Endothelial cell (in vitro differentiated cells): Measurements from ENCODE around the gene MACO1. TPM values are rescaled to one million over a fixed set of nuclear protein-coding genes. Genes with fewer than 3 reads are reported as not detected.
"Not testable (repeated sequence)": the region's sequence is repeated elsewhere in the genome, so short reads cannot be mapped to it uniquely, and the experiment has no call there.

ENCODE experiments used
- DNase-seq: peaks from one replicate; pipeline ENCODE4 v3.0.0; 2021; ENCODE audit warnings: low spot score
- H3K27ac Mint-ChIP-seq: one replicate; pipeline ENCODE4 v1.8.0; 2021; ENCODE audit warnings: mixed read lengths, inconsistent platforms; ENCODE audit not compliant: unreplicated experiment
- H3K27me3 Mint-ChIP-seq: one replicate; pipeline ENCODE4 v1.8.0; 2021; ENCODE audit warnings: mild to moderate bottlenecking, moderate library complexity, mixed read lengths, inconsistent platforms; ENCODE audit not compliant: unreplicated experiment
- H3K36me3 Mint-ChIP-seq: one replicate; pipeline ENCODE4 v1.8.0; 2021; ENCODE audit warnings: mild to moderate bottlenecking, low read depth, mixed read lengths, inconsistent platforms; ENCODE audit not compliant: unreplicated experiment
- H3K4me1 Mint-ChIP-seq: one replicate; pipeline ENCODE4 v1.8.0; 2021; ENCODE audit warnings: mild to moderate bottlenecking, mixed read lengths, inconsistent platforms; ENCODE audit not compliant: unreplicated experiment
- H3K4me3 Mint-ChIP-seq: one replicate; pipeline ENCODE4 v1.8.0; 2021; ENCODE audit warnings: mild to moderate bottlenecking, mixed read lengths, inconsistent platforms; ENCODE audit not compliant: unreplicated experiment
- H3K9me3 Mint-ChIP-seq: one replicate; pipeline ENCODE4 v1.8.0; 2021; ENCODE audit warnings: mixed read lengths, inconsistent platforms; ENCODE audit not compliant: unreplicated experiment
- CTCF ChIP-seq: fragments of 200-600 bp; sonication (generic); IDR thresholded peaks from one replicate; pipeline ENCODE4 v1.5.0; 2021; ENCODE audit warnings: antibody characterized with exemption; ENCODE audit not compliant: unreplicated experiment
- long read RNA-seq: library from polyadenylated mRNA; unstranded; transcript quantifications from one replicate; pipeline ENCODE4 v2.0.0, GENCODE V29; 2020; ENCODE audit not compliant: unreplicated experiment
- total RNA-seq: library from RNA; stranded (reverse); fragmentation: NEBNext Ultra II Directional; extraction: Animal tissue kit (Norgen Biotek cat#: 25700); gene quantifications from one replicate; pipeline ENCODE4 v1.2.1, GENCODE V29; 2021; ENCODE audit not compliant: unreplicated experiment

MACO1 gene
- 35.9 TPM for total RNA-seq
- long read RNA-seq, transcript MACO1-201 (11 exons, 3,917 nt): major isoform, 7 of 16 reads
- long read RNA-seq, partial matches to known transcripts: 8 of 16 reads
- long read RNA-seq, other reads (novel, unspliced or antisense): 1 of 16 reads

- peak within 1 kb of the TSS; percentile 96 for H3K4me3 Mint-ChIP-seq
- peaks cover 46% of the 10 kb centered on the region for H3K4me1 Mint-ChIP-seq
- H3K27ac Mint-ChIP-seq: peak within 1 kb of the TSS; percentile 90
- no peak for TF ChIP-seq CTCF
- peak; percentile 98 for DNase-seq
- no peaks in the 10 kb centered on the region for H3K9me3 Mint-ChIP-seq
- peaks cover 4% of the 10 kb centered on the region for H3K27me3 Mint-ChIP-seq
- H3K36me3 Mint-ChIP-seq: no peaks in the 10 kb centered on the region
Observed at GRCh38 chr1:25430073-25430966, at the start of gene MACO1. Gene MACO1, plus strand, starts transcription at chr1:25430897. Its CDS starts 202 bp downstream, at chr1:25431099.

GRCh38 chr1:25382543-25382942, 48.2 kb upstream of the MACO1 start:
- H3K27me3 Mint-ChIP-seq, H3K27ac Mint-ChIP-seq, H3K4me1 Mint-ChIP-seq, DNase-seq, H3K36me3 Mint-ChIP-seq, H3K4me3 Mint-ChIP-seq, H3K9me3 Mint-ChIP-seq: not testable (repeated sequence)

GRCh38 chr1:25383090-25383489, 47.6 kb upstream of the MACO1 start:
- H3K4me3 Mint-ChIP-seq: not testable (repeated sequence)

GRCh38 chr1:25383875-25384274, 46.8 kb upstream of the MACO1 start:
- not testable (repeated sequence) for H3K36me3 Mint-ChIP-seq, H3K9me3 Mint-ChIP-seq, H3K4me1 Mint-ChIP-seq, H3K4me3 Mint-ChIP-seq, H3K27me3 Mint-ChIP-seq, DNase-seq, H3K27ac Mint-ChIP-seq

More at GRCh38 chr1:25383090-25383489, 47.6 kb upstream of the MACO1 start:
- not testable (repeated sequence) for DNase-seq, H3K27me3 Mint-ChIP-seq, H3K27ac Mint-ChIP-seq, H3K9me3 Mint-ChIP-seq, H3K36me3 Mint-ChIP-seq, H3K4me1 Mint-ChIP-seq

GRCh38 chr1:25387096-25387495, 43.6 kb upstream of the MACO1 start:
- not testable (repeated sequence) for H3K27me3 Mint-ChIP-seq, H3K4me3 Mint-ChIP-seq, H3K4me1 Mint-ChIP-seq, H3K36me3 Mint-ChIP-seq, H3K9me3 Mint-ChIP-seq, DNase-seq, H3K27ac Mint-ChIP-seq

- DNase-seq, H3K27ac Mint-ChIP-seq, H3K9me3 Mint-ChIP-seq, H3K36me3 Mint-ChIP-seq, H3K4me3 Mint-ChIP-seq, H3K27me3 Mint-ChIP-seq, H3K4me1 Mint-ChIP-seq: not testable (repeated sequence)
Observed at GRCh38 chr1:25388691-25389090, 42.0 kb upstream of the MACO1 start.

- not testable (repeated sequence) for H3K9me3 Mint-ChIP-seq, H3K36me3 Mint-ChIP-seq, H3K4me3 Mint-ChIP-seq, DNase-seq, H3K27ac Mint-ChIP-seq, H3K4me1 Mint-ChIP-seq, H3K27me3 Mint-ChIP-seq
Observed at GRCh38 chr1:25389721-25390120, 41.0 kb upstream of the MACO1 start.

GRCh38 chr1:25392841-25393240, 37.9 kb upstream of the MACO1 start:
- H3K9me3 Mint-ChIP-seq: no peaks in the 10 kb centered on the region
- DNase-seq: no peak
- H3K27me3 Mint-ChIP-seq: peaks cover 1% of the 10 kb centered on the region
- no peaks in the 10 kb centered on the region for H3K4me1 Mint-ChIP-seq
- no peak for TF ChIP-seq CTCF
- no peak overlapping the region for H3K27ac Mint-ChIP-seq
- no peak overlapping the region for H3K4me3 Mint-ChIP-seq
- no peaks in the 10 kb centered on the region for H3K36me3 Mint-ChIP-seq

GRCh38 chr1:25397549-25397948, 33.1 kb upstream of the MACO1 start:
- not testable (repeated sequence) for H3K4me1 Mint-ChIP-seq, H3K4me3 Mint-ChIP-seq, H3K27me3 Mint-ChIP-seq

GRCh38 chr1:25398079-25398478, 32.6 kb upstream of the MACO1 start:
- H3K36me3 Mint-ChIP-seq, H3K9me3 Mint-ChIP-seq, H3K4me1 Mint-ChIP-seq, DNase-seq, H3K27me3 Mint-ChIP-seq, H3K4me3 Mint-ChIP-seq, H3K27ac Mint-ChIP-seq: not testable (repeated sequence)

More at GRCh38 chr1:25397549-25397948, 33.1 kb upstream of the MACO1 start:
- not testable (repeated sequence) for DNase-seq, H3K27ac Mint-ChIP-seq, H3K9me3 Mint-ChIP-seq, H3K36me3 Mint-ChIP-seq
